Right ventricle myocardium superior (tissue), 1 donor: ENCODE measurements around the gene KCNIP4. TPM values are rescaled to one million over a fixed set of nuclear protein-coding genes. Genes with fewer than 3 reads are reported as not detected.

Source experiments
- ATAC-seq: fragments of 200-7000 bp; cut with Tn5 transposase; one replicate; pipeline ENCODE4 v1.9.1; 2020; ENCODE audit warnings: mild to moderate bottlenecking; ENCODE audit not compliant: poor library complexity
- DNase-seq: peaks from one replicate; pipeline ENCODE4 v3.0.0-alpha.2; 2020
- intact Hi-C: fragments of 100-400 bp; cut with DNase I; formaldehyde crosslinking; loops from one replicate; pipeline ENCODE4 v1.11.2; 2022
- total RNA-seq: library from RNA; stranded (reverse); fragmentation: NEBNext Ultra II Directional; extraction: Animal tissue kit (Norgen Biotek cat#: 25700); gene quantifications from one replicate; pipeline ENCODE4 v1.2.1, GENCODE V29; 2021
- donor health status: DM: no; HTN: yes; CAD: no; lungs with severe emphysema.

KCNIP4 gene
- total RNA-seq, 1 donor from 2014 or later, result not detected

DNA sequence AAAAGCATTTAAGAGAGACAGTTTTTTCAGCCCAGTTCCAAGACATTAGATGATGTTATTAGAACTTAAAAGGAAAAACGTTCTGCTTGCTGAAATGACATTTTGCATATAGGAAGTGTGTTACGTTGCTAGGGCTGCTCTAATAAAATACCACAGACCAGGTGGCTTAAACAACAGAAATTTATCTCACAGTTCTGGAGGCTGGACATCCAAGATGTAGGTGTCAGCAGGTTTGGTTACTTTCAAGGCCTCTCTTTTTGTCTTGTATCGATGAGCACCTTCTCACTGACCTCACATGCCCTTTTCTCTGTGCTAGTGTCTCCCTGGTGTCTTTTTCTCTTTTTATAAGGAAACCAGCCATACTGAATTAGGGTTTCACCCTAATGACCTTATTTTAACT lies 1043.6 kb downstream of the KCNIP4 start:
- intact Hi-C loops, result no loop called here
- ATAC-seq, result no peak
- DNase-seq, result no peak

DNA sequence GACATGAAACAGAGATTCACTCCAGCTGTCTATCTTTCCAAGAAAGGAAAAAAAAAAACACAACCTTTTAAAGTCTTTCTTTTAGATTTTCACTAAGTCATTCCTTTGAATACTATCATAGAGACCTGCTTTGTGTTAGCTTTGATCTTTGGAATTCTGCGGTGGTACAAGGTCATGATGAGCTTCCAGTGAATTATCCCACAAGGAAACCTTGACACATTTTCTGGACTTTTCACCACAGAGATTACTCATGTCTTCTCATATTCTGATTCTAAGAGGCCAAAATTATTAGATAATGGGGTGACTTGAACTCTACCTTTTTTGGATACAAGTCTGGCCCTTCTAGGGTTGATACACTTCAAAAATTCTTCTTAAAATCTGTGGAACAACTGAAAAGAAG lies 1046.7 kb downstream of the KCNIP4 start:
- intact Hi-C loops, result no loop called here
- ATAC-seq (no peak), DNase-seq (no peak)

DNA sequence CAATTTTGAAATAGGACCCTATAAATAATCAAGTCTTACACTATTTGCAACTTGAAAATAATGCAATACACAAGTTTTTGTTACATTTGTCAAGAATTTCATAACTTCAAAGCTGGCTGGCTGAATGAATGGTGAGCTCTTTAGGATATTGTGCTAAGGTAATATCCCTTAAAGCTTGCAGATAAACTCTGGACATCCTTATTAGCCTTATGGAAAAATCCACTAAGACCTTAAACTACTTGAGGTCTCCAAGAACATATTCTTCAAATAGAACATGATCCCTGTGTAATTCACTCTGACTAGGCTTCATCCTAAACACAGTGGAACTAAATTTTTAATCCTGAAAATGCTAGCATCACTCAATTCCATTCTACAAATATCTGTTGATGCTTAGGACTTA lies 1049.0 kb downstream of the KCNIP4 start:
- intact Hi-C loops, result no loop called here
- ATAC-seq, result no peak
- no peak for DNase-seq

DNA sequence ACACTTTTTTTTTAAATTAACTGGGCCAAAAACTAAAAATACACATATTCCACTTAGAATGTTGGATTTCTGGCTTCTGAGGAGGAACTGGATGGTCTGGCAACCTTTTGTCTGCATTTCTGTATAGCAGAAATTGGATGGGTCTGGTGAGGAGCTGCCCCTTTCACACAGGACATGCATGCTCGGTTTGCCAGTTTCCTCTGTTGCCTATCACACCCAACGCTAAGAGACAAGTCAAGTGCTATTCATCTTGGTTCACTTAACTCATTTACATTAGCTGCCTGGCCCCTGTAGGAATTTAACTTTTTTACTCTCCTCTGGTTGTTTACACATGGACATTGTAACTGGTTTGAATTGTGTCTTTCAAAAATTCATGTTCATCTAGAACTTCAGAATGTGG lies 1052.6 kb downstream of the KCNIP4 start:
- no peak for ATAC-seq
- intact Hi-C loops, result no loop called here
- no peak for DNase-seq

DNA sequence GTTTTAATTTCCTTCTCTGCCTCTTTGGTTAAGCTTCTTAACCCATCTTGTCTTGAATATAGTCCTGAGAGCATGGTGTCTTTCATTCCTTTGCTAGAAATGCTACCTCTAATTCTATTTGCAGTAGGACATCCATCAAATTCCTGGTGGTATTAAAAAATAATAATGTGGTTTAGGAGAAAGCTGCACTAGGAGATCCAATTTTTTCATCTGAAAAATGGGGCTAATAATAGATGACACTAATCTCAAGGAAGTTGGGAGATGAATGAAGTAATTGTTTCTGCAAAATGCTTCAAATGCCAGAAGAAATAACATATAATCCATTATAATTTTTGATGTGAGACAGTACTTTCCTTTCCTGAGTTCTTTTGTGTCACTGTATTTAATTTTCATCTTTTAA lies 1053.4 kb downstream of the KCNIP4 start:
- intact Hi-C loops, result no loop called here
- DNase-seq (no peak), ATAC-seq (no peak)

DNA sequence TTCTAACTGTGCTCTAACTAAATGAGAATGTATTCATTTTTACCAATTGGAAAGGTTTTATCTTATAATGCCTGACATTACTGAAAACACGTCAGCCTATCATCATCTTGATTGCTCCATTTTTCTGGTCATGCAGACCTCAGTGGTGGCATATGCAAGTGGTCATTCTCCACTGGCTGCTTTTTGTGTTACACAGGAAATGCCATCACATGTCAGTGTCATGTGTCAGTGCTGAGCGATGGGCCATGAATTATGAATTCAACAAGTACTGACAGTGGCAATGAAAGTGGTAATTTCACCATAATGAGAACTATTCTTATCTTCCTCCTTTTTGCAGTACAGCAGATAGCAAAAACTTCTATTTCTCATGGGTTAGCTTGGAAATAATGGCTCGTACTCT lies 1057.8 kb downstream of the KCNIP4 start:
- no peak for ATAC-seq
- intact Hi-C loops, result no loop called here
- DNase-seq, result no peak

DNA sequence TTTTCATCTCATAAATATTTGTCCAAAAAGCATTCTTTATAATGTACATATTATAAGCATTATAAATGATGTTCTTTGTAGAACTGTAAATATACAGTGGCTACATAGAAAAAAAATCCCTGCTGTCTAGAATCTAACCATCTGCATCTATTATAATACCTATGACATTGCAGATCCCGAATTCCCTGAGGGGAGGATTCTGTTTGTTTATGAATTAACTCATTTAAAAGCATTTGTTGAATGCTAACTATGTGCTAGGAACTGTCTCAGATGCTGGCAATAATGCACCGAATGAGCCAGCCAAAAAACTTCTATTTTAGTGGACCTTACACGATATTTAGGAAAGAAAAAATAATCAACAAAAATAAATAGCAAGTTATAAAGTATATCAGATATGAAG lies 1058.7 kb downstream of the KCNIP4 start:
- intact Hi-C loops, result no loop called here
- ATAC-seq, result no peak
- DNase-seq, result no peak

DNA sequence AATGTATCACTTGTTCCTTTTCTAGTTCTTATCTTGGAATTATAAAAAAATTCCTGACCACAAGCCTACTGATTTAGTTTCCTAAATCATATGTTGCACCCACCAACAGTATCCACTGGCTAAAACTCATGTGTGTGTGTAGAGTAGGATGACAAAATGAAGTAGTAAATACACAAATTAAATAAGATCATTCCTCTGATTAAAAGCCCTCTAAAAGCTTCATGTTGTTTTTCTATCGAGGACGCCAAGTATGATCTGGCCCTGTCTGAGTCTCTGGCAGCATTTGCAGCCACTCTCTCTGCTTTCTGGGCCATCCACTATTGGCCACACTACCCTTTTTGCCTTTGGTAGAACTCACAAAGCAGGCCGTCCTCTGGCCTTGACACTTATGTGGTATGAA lies 1064.9 kb downstream of the KCNIP4 start:
- ATAC-seq, result no peak
- DNase-seq, result no peak
- intact Hi-C loops, result no loop called here

DNA sequence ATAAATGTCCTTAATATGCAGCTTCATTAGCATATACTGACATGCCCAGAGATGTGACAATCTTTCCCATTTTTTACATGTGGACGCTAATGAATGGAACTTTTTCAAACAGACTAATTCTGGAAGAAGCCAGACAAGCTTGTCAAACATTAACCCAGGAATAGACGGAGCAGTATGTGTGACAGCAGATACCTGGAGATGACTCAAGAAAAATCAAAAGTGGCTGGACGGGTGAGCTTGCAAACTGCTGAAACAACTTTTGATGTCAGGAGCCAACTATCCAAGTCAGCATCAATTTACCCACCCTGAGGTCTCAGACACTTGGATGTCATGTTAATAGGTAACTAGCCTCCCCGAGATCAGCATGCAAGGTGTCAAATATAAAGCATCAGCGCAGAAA lies 1065.3 kb downstream of the KCNIP4 start:
- no peak for DNase-seq
- intact Hi-C loops, result no loop called here
- ATAC-seq, result no peak

DNA sequence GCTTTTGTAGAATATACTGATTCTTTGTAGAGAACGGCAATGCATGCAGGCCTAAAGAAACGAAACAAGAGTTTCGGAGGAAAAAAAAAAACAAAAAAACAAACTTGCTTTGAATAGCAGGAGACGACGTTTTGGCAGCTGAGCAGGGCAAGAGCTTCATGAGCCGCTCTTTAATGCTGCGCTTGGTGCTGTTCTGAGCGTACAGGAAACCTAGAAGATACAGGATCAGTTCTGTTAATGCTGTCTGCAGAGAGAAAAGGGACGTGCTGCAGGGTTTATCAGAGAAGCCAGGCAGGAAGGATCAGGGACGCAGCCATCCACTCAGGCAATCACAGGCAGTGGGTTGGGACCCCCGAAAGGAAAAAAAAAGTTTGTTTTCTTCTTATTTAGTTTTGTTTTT lies 1066.1 kb downstream of the KCNIP4 start:
- DNase-seq, result no peak
- intact Hi-C loops, result no loop called here

DNA sequence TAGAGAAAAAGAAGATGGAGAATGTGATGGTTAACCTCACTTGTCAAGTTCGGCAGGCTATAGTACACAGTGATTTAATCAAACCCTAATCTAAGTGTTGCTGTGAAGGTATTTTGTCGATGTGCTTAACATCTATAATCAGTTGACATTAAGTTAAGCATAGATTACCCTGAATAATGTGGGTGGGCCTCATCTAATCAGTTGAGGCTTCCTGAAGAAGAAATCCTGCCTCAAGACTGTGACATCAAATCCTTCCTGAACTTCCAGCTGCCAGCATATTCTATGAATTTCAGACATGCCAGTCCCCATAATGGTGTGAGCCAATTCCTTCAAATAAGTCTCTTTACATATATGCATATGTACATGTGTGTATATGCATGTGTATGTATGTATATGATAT lies 1066.9 kb downstream of the KCNIP4 start:
- intact Hi-C loops, result no loop called here
- no peak for DNase-seq
- ATAC-seq, result no peak

More for the DNA sequence above, 1066.1 kb downstream of the KCNIP4 start:
- ATAC-seq, result no peak

DNA sequence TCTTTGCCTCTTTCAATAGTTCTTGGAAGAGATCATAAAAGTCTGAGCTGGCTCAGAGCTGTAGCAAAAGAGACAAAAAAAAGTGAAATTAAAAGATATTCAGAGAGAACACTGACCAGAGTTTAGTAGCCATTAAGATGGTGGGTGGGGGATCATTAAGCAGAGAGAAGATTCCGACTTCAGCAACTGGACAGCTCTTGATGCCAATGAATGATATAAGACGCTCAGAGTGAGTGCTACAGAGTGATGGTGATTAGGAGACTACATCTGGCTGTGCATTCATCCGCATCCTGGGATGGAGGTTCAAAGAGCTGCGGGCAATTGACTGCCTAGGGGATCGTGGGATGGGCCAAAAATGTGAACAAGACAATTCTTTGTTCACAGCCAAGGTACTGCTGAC lies 1069.8 kb downstream of the KCNIP4 start:
- intact Hi-C loops, result no loop called here
- ATAC-seq, result no peak
- no peak for DNase-seq

DNA sequence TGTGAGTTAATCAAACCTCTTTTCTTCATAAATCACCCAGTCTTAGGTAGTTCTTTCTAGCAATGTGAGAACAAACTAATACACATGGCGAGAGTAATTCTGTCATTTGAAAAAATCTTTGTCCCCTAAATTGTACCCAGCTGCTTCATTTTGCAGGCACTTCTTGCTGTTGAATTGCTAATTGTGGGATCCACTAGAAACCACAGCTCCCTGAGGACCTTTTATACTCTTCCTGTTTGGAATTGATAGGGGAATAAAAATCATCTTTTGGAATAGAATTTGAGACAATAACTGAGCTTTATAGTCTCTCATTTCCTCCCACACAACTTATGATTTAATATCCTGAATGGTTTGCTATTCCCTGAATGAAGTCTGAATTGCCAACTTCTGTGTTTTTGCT lies 1078.1 kb downstream of the KCNIP4 start:
- ATAC-seq, result no peak

DNA sequence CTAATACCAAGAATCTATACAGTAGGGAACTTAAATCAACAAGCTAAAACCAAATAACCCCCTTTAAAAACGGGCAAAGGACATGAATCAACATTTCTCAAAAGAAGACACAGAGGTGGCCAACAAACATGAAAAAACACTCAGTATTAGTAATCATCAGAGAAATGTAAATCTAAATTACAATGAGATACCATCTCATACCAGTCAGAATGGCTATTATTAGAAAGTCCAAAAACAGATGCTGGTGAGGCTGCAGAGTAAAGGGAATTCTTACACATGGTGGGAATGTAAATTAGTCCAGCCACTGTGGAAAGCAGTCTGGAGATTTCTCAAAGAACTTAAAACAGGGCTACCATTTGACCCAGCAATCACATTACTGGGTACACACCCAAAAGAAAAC lies 1080.5 kb downstream of the KCNIP4 start:
- intact Hi-C loops, result no loop called here
- ATAC-seq (no peak), DNase-seq (no peak)

More for the DNA sequence above, 1078.1 kb downstream of the KCNIP4 start:
- intact Hi-C loops, result no loop called here
- no peak for DNase-seq

DNA sequence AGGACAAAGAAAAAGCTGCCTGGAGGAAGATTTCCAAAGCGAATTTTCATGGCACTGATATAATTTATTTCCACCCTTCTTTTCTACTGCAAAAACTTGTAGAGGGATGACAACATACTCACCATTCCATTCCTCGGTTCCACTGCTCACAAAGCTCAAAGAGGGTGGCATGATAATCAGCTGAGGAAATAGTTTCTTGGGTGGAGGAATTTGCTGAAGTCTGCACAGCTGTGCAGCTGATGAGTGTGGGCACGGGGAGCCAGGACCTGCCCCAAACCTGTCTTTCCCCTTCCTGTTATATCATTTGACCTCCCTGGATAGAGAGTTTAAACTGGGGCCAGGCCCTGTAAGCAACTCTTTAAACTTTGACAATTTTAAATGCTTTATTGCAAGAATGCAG lies 1087.7 kb downstream of the KCNIP4 start:
- intact Hi-C loops, result no loop called here
- no peak for ATAC-seq

DNA sequence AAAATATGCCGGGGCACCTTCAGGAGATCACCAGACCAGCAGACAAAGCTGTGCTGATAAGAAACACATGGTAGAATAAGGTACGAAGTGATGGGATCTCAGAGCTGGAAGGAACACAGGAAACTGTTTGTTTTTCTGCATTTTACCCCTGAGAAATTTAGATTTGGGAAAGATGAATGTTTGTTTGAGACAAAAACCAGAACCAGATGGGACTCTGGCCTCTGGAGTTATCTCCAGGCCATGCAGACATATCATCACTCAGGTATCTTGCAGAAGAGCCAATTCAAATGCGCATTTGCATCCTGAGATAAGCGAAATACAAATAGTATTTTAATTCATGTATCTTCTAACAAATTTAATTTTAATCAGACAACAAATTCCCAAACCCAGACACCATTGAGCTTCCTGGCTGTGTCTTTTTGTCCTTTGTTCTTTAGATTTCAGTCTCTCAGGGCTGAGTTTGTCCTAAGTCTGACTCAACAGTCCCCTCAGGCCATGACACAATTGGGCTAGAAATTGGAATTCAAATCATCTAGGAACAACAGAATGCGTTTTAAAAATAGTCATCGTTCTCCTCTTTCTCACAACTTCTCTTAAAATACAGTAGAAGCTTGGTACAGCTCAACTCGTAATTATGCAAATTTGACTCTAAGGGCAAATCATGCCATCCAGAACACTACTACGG lies 1089.3 kb downstream of the KCNIP4 start:
- intact Hi-C loops, result no loop called here
- ATAC-seq (no peak), DNase-seq (no peak)

More for the DNA sequence above, 1087.7 kb downstream of the KCNIP4 start:
- DNase-seq, result no peak

DNA sequence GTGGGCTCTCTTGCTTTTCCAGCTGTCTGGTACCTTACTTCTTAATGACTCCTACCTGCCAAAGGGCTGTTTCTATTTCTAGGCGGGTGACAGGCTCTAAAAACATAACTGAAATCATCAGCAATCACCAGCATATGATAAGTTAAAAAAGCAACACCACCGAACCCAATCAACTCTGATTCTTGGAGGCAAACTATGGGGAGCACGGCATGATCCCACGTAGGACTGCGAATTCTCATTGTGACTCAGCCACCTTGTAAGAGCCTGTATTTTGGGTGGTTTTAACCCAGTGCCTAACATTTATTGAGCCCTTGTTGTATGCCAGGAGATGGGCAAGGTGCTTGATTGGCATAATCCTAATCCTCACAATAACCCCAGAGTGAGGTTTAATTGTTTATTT lies 1091.5 kb downstream of the KCNIP4 start:
- ATAC-seq (no peak), DNase-seq (no peak)
- intact Hi-C loops, result no loop called here

DNA sequence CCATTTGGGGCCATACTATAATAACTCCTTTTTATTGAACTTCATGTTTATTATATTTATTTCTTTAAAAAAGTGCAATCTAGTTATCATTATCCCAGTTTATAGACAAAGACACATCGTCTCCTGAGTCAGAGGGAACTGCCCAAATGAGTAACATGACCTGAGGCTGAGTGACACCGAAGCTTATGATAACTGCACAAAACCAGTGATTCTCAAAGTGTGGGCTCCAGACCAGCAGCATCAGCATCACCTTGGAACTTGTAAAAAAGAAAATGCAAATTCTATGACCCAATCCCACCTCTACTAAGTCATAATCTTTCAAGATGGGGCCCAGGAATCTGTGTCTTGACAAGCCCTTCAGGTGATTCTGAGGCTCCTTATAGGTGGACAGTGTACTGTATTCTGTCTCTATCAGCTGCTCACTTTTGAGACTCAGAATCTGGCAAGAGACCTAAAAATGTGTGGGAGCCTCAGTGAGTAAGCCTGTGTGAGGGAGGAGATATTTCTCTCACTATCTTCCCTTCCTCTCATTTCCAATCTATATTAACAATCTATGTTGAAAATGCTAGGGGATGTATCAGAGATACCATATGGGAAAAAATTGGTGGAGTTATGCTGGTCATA lies 1101.3 kb downstream of the KCNIP4 start:
- intact Hi-C loops, result no loop called here
- no peak for ATAC-seq
- DNase-seq, result no peak

DNA sequence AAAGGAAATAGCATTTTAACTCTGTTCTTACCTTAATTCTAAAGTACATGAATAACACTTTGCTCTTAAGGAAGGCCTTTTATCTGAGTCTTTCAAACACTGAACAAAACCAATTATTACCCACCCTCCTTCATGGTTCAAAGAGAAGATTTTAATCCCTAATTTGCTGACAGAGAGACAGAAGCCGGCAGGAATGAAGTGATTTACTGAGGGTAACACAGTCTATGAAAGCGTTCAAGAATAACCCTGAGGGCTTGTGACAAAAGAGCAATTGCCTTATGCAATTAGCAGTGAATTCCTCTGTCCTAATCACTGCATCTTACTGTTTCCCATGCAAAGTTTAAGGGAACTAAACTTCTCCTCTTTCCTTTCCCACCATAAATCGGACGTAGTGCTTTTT lies 1104.3 kb downstream of the KCNIP4 start:
- ATAC-seq, result no peak
- DNase-seq, result no peak
- intact Hi-C loops, result no loop called here

DNA sequence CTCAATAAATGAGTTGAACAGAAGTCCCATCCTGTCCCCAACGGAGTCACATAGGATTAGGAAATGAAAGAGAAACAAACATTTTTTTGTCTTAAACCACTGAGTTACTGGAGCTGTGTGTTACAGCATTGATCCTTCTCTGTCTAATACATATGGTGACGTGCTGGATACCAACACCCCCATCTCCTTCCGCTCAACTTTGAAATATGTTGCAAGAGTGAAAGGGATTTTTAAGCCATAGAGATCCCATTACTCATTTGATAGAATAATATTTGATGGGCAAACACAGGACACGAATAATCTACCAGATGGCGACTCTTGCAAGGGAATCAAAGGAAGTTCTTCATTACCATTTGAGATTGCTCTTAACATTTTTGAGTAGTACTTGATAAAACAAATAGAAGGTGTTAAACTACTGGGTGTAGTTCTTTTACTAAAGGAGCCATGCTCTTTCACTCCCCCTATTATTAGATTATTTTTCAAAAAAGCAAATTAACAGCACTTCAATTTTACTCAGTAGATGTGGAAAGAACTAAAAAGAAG lies 1107.9 kb downstream of the KCNIP4 start:
- ATAC-seq, result no peak
- intact Hi-C loops, result no loop called here
- DNase-seq, result no peak

DNA sequence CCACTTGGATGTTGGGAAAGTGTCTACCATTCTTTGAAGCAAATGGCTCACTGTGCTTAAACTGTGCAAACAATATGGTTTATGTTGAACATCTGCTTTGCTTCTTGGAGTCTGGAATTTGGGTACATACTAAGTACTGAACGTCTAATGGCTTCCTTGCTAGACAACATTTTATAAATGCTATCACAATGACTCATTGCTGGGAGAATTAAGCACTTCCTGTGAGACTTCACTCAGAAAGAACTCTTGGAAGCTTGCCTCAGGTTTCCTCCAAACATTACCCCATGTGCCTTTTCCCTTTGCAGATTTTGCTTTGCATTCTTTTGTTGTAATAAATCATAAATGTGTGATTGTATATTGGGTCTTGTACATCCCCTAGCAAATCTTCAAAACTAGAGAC lies 1108.6 kb downstream of the KCNIP4 start:
- DNase-seq (no peak), ATAC-seq (no peak)
- intact Hi-C loops, result no loop called here
